GM20431 (cell line): ENCODE measurements around the gene STARD5.
"Not testable (repeated sequence)": the region's sequence is repeated elsewhere in the genome, so short reads cannot be mapped to it uniquely, and the experiment has no call there.

Source experiments
- in situ Hi-C: fragments of 300-500 bp; cut with MseI, MboI; formaldehyde crosslinking; loops from one replicate; pipeline ENCODE4 v1.15.0; 2020; ENCODE audit warnings: low sequenced_read_pairs; ENCODE audit not compliant: unreplicated experiment

Gene STARD5

GRCh38 chr15:81323944-81324881, at the start of gene STARD5:
STARD5 (minus strand) TSS chr15:81324141; CDS start chr15:81324099, 42 bp downstream.
- in situ Hi-C loops = no loop called here

GRCh38 chr15:81373176-81373575, 49.2 kb upstream of the STARD5 start:
- in situ Hi-C loops = no loop called here

GRCh38 chr15:81372575-81372974, 48.6 kb upstream of the STARD5 start:
- in situ Hi-C loops = no loop called here

GRCh38 chr15:81363718-81364500, 40.0 kb upstream of the STARD5 start:
- in situ Hi-C loops = no loop called here

GRCh38 chr15:81363276-81363675, 39.3 kb upstream of the STARD5 start:
- in situ Hi-C loops = no loop called here

GRCh38 chr15:81362790-81363189, 38.8 kb upstream of the STARD5 start:
- in situ Hi-C loops = no loop called here

GRCh38 chr15:81361891-81362290, 38.0 kb upstream of the STARD5 start:
- in situ Hi-C loops = no loop called here

GRCh38 chr15:81360491-81360890, 36.5 kb upstream of the STARD5 start:
- in situ Hi-C loops = no loop called here

- in situ Hi-C loops = no loop called here
Measured at GRCh38 chr15:81358248-81358647, 34.3 kb upstream of the STARD5 start.

- in situ Hi-C loops = no loop called here
Measured at GRCh38 chr15:81357180-81357686, 33.3 kb upstream of the STARD5 start.

GRCh38 chr15:81356252-81356651, 32.3 kb upstream of the STARD5 start:
- in situ Hi-C loops = no loop called here

GRCh38 chr15:81351651-81352050, 27.7 kb upstream of the STARD5 start:
- in situ Hi-C loops = no loop called here

- in situ Hi-C loops = no loop called here
Measured at GRCh38 chr15:81349271-81349670, 25.3 kb upstream of the STARD5 start.

GRCh38 chr15:81348691-81349090, 24.8 kb upstream of the STARD5 start:
- in situ Hi-C loops = not testable (repeated sequence)

- in situ Hi-C loops = no loop called here
Measured at GRCh38 chr15:81347910-81348309, 24.0 kb upstream of the STARD5 start.

GRCh38 chr15:81346611-81347010, 22.7 kb upstream of the STARD5 start:
- in situ Hi-C loops = no loop called here

- in situ Hi-C loops = no loop called here
Measured at GRCh38 chr15:81343371-81343770, 19.4 kb upstream of the STARD5 start.

GRCh38 chr15:81341351-81341750, 17.4 kb upstream of the STARD5 start:
- in situ Hi-C loops = no loop called here

GRCh38 chr15:81339851-81340250, 15.9 kb upstream of the STARD5 start:
- in situ Hi-C loops = loop anchor here (10.0 kb wide), 1 partner anchor 65 kb away; no protein-coding TSS in a partner anchor

- in situ Hi-C loops = loop anchor here (10.0 kb wide), 1 partner anchor 65 kb away; no protein-coding TSS in a partner anchor
Measured at GRCh38 chr15:81339321-81339720, 15.4 kb upstream of the STARD5 start.
